GM19324 (cell line): ENCODE results near the gene CD160.
"Not testable (repeated sequence)": the region's sequence is repeated elsewhere in the genome, so short reads cannot be mapped to it uniquely, and the experiment has no call there.

ENCODE experiments used
- ATAC-seq: cut with Tn5 transposase; IDR thresholded peaks from one replicate; pipeline ENCODE4 v1.9.1; 2021; ENCODE audit warnings: mild to moderate bottlenecking, moderate library complexity; ENCODE audit not compliant: unreplicated experiment, low FRiP score

CD160 gene

GRCh38 chr1:145757420-145757819, 38.1 kb downstream of the CD160 start:
- ATAC-seq, result no peak

DNA sequence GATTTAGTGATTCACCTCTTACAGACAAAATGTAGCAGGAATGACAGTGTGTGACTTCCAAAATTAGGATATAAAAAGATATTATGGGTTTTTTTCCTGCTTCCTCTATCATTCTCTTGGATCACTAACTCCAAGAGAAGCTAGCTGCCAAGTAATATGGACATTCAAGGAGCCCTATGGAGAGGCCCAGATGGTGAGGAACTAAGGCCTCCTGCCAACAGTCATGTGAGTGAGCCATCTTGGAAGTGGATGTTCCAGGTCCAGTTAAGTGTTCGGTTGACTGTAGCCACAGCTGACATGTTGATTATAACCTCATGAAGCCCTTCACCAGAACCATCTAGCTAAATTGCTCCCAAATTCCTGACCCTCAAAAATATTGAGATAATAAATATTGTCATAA, 38.8 kb downstream of the CD160 start:
- ATAC-seq, result no peak

- no peak for ATAC-seq
Measured at GRCh38 chr1:145758575-145758974, 39.3 kb downstream of the CD160 start.

DNA sequence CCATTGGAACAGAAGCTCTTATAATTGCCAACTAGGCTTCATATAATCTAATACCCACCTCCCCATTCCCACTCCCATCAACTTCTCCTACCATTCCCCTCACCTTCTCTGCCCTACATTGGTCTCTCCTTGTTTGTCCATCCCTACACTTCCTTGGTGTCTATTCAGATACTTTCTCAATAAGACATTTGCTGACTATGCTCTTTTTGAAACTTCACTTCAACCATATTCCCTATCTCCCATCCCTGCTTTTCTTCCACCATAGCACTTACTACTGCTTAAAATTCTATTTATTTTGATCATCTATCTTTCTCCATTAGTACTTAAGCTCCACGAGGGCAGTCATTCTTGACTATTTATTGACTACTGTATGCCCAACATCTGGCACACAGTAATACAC, 40.4 kb downstream of the CD160 start:
- ATAC-seq, result no peak

DNA sequence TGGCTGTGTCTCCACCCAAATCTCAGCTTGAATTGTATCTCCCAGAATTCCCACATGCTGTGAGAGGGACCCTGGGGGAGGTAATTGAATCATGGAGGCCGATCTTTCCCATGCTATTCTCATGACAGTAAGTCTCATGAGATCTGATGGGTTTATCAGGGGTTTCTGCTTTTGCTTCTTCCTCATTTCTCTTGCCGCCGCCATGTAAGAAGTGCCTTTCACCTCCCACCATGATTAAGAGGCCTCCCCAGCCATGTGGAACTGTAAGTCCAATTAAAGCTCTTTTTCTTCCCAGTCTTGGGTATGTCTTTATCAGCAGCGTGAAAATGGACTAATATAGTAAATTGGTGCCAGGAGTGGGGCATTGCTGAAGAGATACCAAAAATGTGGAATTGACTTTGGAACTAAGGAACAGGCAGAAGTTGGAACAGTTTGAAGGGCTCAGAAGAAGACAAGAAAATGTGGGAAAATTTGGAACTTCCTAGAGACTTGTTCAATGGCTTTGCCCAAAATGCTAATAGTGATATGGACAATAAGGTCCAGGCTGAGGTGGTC, 41.2 kb downstream of the CD160 start:
- ATAC-seq, result not testable (repeated sequence)

GRCh38 chr1:145761498-145761897, 42.2 kb downstream of the CD160 start:
- ATAC-seq, result not testable (repeated sequence)

DNA sequence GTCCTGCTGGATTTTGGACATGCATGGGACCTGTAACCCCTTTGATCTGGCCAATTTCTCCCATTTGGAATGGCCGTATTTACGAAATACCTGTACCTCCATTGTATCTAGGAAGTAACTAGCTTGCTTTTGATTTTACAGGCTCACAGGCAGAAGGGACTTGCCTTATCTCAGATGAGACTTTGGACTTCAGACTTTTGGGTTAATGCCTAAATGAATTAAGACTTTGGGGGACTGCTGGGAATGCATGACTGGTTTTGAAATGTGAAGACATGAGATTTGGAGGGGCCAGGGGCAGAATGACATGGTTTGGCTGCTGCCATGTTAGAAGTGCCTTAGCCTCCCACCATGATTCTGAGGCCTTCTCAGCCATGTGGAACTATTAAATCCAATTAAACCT, 42.7 kb downstream of the CD160 start:
- ATAC-seq, result not testable (repeated sequence)

DNA sequence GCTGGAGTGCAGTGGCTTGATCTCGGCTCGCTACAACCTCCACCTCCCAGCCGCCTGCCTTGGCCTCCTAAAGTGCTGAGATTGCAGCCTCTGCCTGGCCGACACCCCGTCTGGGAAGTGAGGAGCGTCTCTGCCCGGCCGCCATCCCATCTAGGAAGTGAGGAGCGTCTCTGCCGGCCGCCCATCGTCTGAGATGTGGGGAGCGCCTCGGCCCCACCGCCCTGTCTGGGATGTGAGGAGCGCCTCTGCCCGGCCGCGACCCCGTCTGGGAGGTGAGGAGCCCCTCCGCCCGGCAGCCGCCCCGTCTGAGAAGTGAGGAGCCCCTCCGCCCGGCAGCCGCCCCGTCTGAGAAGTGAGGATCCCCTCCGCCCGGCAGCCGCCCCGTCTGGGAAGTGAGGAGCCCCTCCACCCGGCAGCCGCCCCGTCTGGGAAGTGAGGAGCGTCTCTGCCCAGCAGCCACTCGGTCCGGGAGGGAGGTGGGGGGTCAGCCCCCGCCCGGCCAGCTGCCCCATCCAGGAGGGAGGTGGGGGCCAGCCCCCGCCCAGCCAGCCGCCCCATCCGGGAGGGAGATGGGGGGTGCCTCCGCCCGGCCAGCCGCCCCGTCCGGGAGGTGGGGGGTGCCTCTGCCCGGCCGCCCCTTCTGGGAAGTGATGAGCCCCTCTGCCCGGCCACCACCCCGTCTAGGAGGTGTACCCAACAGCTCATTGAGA, 45.1 kb downstream of the CD160 start:
- not testable (repeated sequence) for ATAC-seq

DNA sequence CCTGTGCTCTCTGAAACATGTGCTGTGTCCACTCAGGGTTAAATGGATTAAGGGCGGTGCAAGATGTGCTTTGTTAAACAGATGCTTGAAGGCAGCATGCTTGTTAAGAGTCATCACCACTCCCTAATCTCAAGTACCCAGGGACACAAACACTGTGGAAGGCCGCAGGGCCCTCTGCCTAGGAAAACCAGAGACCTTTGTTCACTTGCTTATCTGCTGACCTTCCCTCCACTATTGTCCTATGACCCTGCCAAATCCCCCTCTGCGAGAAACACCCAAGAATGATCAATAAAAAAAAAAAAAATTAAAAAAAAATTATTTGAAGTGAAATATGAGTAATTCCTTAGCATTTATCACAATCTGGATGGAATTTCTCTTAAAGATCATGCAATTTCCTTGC, 45.8 kb downstream of the CD160 start:
- not testable (repeated sequence) for ATAC-seq

DNA sequence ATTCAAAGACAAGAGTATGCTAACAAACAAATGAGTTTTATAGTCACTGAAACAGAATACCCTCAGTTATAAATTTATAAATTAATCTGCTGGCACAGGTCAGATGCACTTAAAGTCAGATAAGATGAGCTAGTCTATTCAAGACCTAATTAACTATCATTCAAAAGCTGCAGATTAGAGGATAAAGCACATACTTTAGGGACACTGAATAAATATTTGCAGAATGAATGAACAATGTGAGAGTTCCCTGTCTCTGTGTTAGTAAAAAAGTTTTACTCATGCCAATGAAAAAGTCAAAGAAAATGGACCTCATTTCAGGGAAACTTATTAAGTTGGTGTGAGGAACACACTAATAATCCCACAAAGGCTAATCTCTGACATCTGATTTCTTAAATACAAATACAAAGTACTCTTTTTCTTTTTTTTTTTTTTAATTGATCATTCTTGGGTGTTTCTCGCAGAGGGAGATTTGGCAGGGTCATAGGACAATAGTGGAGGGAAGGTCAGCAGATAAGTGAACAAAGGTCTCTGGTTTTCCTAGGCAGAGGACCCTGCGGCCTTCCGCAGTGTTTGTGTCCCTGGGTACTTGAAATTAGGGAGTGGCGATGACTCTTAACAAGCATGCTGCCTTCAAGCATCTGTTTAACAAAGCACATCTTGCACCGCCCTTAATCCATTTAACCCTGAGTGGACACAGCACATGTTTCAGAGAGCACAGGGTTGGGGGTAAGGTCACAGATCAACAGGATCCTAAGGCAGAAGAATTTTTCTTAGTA, 46.5 kb downstream of the CD160 start:
- ATAC-seq, result not testable (repeated sequence)

DNA sequence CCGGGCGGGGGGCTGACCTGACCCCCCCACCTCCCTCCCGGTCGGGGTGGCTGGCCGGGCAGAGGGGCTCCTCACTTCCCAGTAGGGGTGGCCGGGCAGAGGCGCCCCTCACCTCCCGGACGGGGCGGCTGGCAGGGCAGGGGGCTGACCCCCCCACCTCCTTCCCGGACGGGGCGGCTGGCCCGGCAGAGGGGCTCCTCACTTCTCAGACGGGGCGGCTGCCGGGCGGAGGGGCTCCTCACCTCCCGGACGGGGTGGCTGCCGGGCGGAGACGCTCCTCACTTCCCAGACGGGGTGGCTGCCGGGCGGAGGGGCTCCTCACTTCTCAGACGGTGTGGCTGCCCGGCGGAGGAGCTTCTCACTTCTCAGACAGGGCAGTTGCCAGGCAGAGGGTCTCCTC, 47.6 kb downstream of the CD160 start:
- ATAC-seq, result not testable (repeated sequence)

- ATAC-seq, result not testable (repeated sequence)
Measured at GRCh38 chr1:145768004-145768403, 48.7 kb downstream of the CD160 start.

GRCh38 chr1:145771056-145771455, 51.8 kb downstream of the CD160 start:
- ATAC-seq, result no peak

- no peak for ATAC-seq
Measured at GRCh38 chr1:145773423-145773822, 54.1 kb downstream of the CD160 start.

DNA sequence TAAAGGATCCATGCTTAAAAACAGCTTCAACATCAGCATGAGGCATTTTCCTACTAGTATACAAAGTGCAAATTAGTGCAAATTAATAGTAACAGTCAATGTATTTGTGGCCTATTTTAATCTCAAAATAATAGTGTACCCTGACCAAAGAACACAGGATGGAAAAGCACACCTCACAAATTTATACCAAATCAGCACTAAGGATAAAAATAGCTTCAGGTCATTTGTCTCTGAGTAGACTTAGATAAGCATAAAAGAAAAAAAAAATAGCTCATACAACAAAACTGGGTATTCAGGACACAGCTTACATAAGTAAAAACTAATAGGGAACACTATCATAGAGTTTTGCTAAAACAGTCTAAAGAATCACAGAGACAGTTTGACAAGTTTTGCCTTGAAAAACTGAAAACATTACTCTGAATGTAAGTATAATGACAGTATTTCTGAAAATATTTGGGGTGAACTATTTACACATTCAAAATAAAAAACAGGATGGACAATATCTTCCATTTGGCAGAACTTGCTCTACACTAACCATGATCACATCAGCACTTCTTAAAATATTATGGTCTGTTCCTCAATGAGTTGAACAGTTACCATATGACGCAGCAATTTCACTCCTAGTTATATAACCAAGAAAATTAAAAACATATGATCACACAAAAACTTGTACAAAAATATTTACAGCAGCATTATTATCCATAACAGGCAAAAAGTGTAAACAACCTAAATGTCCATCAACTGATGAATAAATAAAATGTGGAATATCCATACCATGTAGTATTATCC, 58.3 kb downstream of the CD160 start:
- ATAC-seq, result no peak

DNA sequence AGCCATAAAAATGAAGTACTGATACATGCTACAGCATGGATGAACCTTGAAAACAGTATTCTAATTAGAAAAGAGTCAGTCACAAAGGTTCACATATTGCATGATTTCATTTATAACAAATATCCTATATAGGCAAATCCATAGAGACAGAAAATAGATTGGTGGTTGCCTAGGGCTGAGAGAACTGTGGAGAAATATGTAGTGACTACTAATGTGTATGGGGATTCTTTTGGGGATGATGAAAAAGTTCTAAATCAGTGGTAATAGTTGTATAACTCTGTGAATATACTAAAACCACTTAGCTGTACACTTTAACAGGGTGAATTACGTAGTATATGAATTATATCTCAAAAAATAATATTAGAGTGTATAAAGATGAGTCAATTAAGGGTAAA, 58.8 kb downstream of the CD160 start:
- ATAC-seq, result no peak

GRCh38 chr1:145782272-145783099, 63.2 kb downstream of the CD160 start:
- no peak for ATAC-seq

- no peak for ATAC-seq
Measured at GRCh38 chr1:145784409-145784808, 65.1 kb downstream of the CD160 start.

DNA sequence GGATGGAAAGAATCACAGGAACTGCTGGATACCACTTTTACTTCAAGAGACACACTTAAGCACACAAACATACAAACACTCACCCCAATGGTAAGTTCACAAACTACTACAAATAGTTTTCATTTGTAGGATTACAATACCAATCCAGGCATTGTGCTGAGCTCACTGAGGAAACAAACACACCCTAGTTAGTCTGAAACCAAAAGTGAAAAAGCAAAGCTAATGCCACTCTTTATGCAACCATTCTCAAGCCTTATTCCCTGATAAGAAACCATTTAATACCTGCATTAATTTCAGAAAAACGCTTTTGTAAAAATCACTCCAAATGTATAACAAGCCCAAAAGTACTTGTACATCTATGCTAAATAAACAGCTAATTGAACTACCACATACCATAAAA, 66.2 kb downstream of the CD160 start:
- ATAC-seq, result no peak

- no peak for ATAC-seq
Measured at GRCh38 chr1:145786271-145786670, 67.0 kb downstream of the CD160 start.
